GM12892 (cell line): Measurements from ENCODE around the gene SCAPER.

Experiments
- POLR2A ChIP-seq: IDR thresholded peaks from 2 replicates; pipeline ENCODE4 v1.6.1; 2011; ENCODE audit warnings: low read depth, low read length, control low read depth
- TAF1 ChIP-seq: IDR thresholded peaks from 2 replicates; pipeline ENCODE4 v1.6.1; 2011; ENCODE audit warnings: low read depth, mild to moderate bottlenecking, control low read depth, low read length, borderline replicate concordance

GRCh38 chr15:76588811-76589747 lies 316.1 kb downstream of the SCAPER start:
- TF ChIP-seq POLR2A (no peak), TAF1 (no peak)
